ENCODE data around the gene COLGALT1. TPM values are rescaled to one million over a fixed set of nuclear protein-coding genes. Genes with fewer than 3 reads are reported as not detected.
"Not testable (repeated sequence)": the region's sequence is repeated elsewhere in the genome, so short reads cannot be mapped to it uniquely, and the experiment has no call there.

Gene COLGALT1
- total RNA-seq, 1 experiment from 2014 or later = 86.0 TPM

DNA sequence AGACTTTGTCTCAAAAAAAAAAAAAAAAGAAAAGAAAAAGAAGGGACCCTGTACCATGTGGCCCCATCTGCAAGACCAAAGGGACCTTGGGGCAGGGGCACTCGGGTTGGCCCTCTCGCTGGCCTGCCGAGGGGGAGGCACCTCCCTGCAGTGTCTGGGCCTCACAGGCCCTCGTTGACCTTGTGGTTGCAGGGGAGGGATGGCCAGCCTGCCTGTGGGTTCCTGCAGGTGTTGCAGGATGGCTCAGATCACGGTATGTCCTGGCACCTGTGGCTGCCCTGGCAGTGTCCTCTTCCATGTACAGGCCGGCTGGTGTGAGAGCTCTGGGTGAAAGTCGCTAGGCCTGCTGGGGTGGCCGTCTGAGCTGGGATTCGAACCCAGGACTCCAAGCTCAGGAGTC is 48.7 kb upstream of the COLGALT1 start:
- BruUV-seq (replicated peaks) = no TSS peak
- Histone ChIP-seq H3K4me2 (ENCODE audit: low read length) (peak overlapping the region; percentile 28; the same call in 1 of the 2 replicates), H3K79me2 (ENCODE audit: insufficient read depth, low read length) (peaks cover 71% of the 10 kb centered on the region), H3K36me3 (ENCODE audit: control insufficient read depth in 1 of 2, insufficient read depth in 2 of 2, low read length in 2 of 2) (no peaks in the 10 kb centered on the region), H3K27ac (ENCODE audit: low read depth, low read length) (peak overlapping the region; percentile 38; the same call in 1 of the 2 replicates), H3K4me3 (replicated peaks in 1 of 2; ENCODE audit: low read depth in 1 of 2, low read length in 2 of 2) (no peak overlapping the region), H2AFZ (ENCODE audit: low read depth, low read length, poor library complexity, severe bottlenecking) (no peak overlapping the region), H3K9ac (ENCODE audit: low read length) (peak overlapping the region; percentile 33; the same call in 1 of the 2 replicates), H3K27me3 (ENCODE audit: insufficient read depth, low read length) (no peaks in the 10 kb centered on the region), H3K9me3 (ENCODE audit: control insufficient read depth in 1 of 2, insufficient read depth in 1 of 2, low read depth in 1 of 2, low read length in 2 of 2) (no peaks in the 10 kb centered on the region), H3K4me1 (ENCODE audit: control insufficient read depth in 1 of 2, insufficient read depth in 2 of 2, low read length in 2 of 2) (peaks cover 32 to 46% of the 10 kb centered on the region in 2 experiments), H4K20me1 (ENCODE audit: insufficient read depth) (no peaks in the 10 kb centered on the region), H3K9me2 (ENCODE audit: insufficient read depth) (no peaks in the 10 kb centered on the region)
- CTCF ChIA-PET = interaction anchor here (2.1 kb wide), 1 partner anchor 11 kb away, joined by 7 read pairs; no protein-coding TSS in a partner anchor
- no peak for DNase-seq (ENCODE audit: low read depth, low spot score)
- TF ChIP-seq SRF (IDR thresholded peaks at IDR 0.05; ENCODE audit: low read depth) (no peak), SIN3A (IDR thresholded peaks at IDR 0.05; ENCODE audit: low read depth) (no peak), JUND (IDR thresholded peaks at IDR 0.05) (no peak), POLR2AphosphoS5 (IDR thresholded peaks at IDR 0.05; ENCODE audit: low read depth, low read length) (peak; percentile 46; the same call in 1 of the 2 replicates), YY1 (IDR thresholded peaks at IDR 0.05; ENCODE audit: extremely low read depth, insufficient replicate concordance, low read depth, low read length) (no peak), EZH2 (IDR thresholded peaks at IDR 0.05) (no peak)
- intact Hi-C loops (cut with micrococcal nuclease) = no loop called here
- POLR2A ChIA-PET = no interaction called here
- RAD21 ChIA-PET (ENCODE audit: low non-redundant PET in 1 of 2, low total read pairs in 2 of 2, uncharacterized antibody in 2 of 2, unreplicated experiment in 2 of 2) = interaction anchor here in 1 of 2 experiments (0.7 kb wide), 1 partner anchor 70 kb away, joined by 4 read pairs; no protein-coding TSS in a partner anchor
- ATAC-seq = no peak

DNA sequence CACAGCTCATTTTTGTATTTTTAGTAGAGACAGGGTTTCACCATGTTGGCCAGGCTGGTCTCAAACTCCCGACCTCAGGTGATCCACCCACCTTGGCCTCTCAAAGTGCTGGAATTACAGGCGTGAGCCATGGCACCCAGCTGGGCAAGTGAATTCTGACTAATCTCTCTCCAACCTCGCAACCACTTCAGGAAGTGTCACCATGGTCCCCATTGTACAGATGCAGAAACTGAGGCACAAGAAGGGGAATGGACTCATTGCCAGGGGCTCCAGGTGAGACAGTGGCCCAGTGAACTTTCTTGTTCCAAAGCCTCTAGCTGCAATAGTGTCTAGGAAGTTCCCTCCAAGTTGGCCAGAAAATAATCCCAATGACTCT is 46.9 kb upstream of the COLGALT1 start:
- Histone ChIP-seq H3K9ac (ENCODE audit: low read length) (peak overlapping the region; percentile 62), H3K4me3 (replicated peaks in 1 of 2; ENCODE audit: low read depth in 1 of 2, low read length in 2 of 2) (peak overlapping the region in 1 of 2 experiments; percentile 18; a peak in 2 of 4 replicates), H3K27ac (ENCODE audit: low read depth, low read length) (peak overlapping the region; percentile 100), H3K4me2 (ENCODE audit: low read length) (peak overlapping the region; percentile 95), H3K4me1 (ENCODE audit: control insufficient read depth in 1 of 2, insufficient read depth in 2 of 2, low read length in 2 of 2) (peaks cover 39 to 60% of the 10 kb centered on the region in 2 experiments), H3K79me2 (ENCODE audit: insufficient read depth, low read length) (peaks cover 67% of the 10 kb centered on the region)
- BruUV-seq (replicated peaks); H3K27me3 ChIP-seq (ENCODE audit: insufficient read depth, low read length); H3K9me2 ChIP-seq (ENCODE audit: insufficient read depth); ATAC-seq; H4K20me1 ChIP-seq (ENCODE audit: insufficient read depth); RAD21 ChIA-PET (ENCODE audit: low non-redundant PET in 1 of 2, low total read pairs in 2 of 2, uncharacterized antibody in 2 of 2, unreplicated experiment in 2 of 2); H2AFZ ChIP-seq (ENCODE audit: low read depth, low read length, poor library complexity, severe bottlenecking); H3K9me3 ChIP-seq (ENCODE audit: control insufficient read depth in 1 of 2, insufficient read depth in 1 of 2, low read depth in 1 of 2, low read length in 2 of 2); H3K36me3 ChIP-seq (ENCODE audit: control insufficient read depth in 1 of 2, insufficient read depth in 2 of 2, low read length in 2 of 2); intact Hi-C loops (cut with micrococcal nuclease): not testable (repeated sequence)
- DNase-seq (ENCODE audit: low read depth, low spot score) = peak; percentile 54
- CTCF ChIA-PET = interaction anchor here (2.1 kb wide), 1 partner anchor 13 kb away, joined by 7 read pairs; no protein-coding TSS in a partner anchor
- 0 out of 2 replicates have a peak, but pooled peaks have one; percentile 20 for TF ChIP-seq SIN3A (IDR thresholded peaks at IDR 0.05; ENCODE audit: low read depth)
- peak; percentile 20; the same call in 1 of the 2 replicates for TF ChIP-seq JUND (IDR thresholded peaks at IDR 0.05)
- peak; percentile 68; the same call in 1 of the 2 replicates for TF ChIP-seq CBX3 (IDR thresholded peaks at IDR 0.05; ENCODE audit: low read depth)
- peak; percentile 42 for TF ChIP-seq EGR1 (IDR thresholded peaks at IDR 0.05; ENCODE audit: low read depth)
- TF ChIP-seq POLR2AphosphoS5 (IDR thresholded peaks at IDR 0.05; ENCODE audit: low read depth, low read length) = 0 out of 2 replicates have a peak, but pooled peaks have one; percentile 2
- POLR2A ChIA-PET = interaction anchor here (1.0 to 1.3 kb wide), 2 partner anchors 21 to 351 kb away, joined by 3 to 4 read pairs; partner anchors contain the start of gene RPL18A

Measured in HCT116 (cell line).